Lung microvascular endothelial cell (primary cell): Measurements from ENCODE around the gene TIAM2. TPM values are rescaled to one million over a fixed set of nuclear protein-coding genes. Genes with fewer than 3 reads are reported as not detected.

Experiments
- DNase-seq, 2 donors: peaks; one replicate each; pipeline versions ENCODE4 v3.0.0 to v3.0.0-alpha.2; 2010; ENCODE audit warnings: low read depth in 2 of 2
- total RNA-seq: library from RNA; depleted of rRNA; stranded (reverse); fragments of >200 nt; gene quantifications from 2 replicates; pipeline ENCODE4 v1.2.1, GENCODE V29; 2014

TIAM2 gene
- total RNA-seq, 1 donor from 2014 or later: 17.9 TPM

- peak; percentile 90 to 93 for DNase-seq
Measured at GRCh38 chr6:155126727-155127439, 131.8 kb downstream of the TIAM2 start.

- DNase-seq: no peak
Measured at GRCh38 chr6:155128977-155129376, 133.9 kb downstream of the TIAM2 start.

GRCh38 chr6:155129744-155130143 is 134.6 kb downstream of the TIAM2 start:
- no peak for DNase-seq

GRCh38 chr6:155130161-155130853 is 135.2 kb downstream of the TIAM2 start:
- DNase-seq: no peak

- DNase-seq: no peak
Measured at GRCh38 chr6:155132617-155133016, 137.5 kb downstream of the TIAM2 start.

- peak in 1 of 2 donors; percentile 20 for DNase-seq
Measured at GRCh38 chr6:155141002-155141401, 145.9 kb downstream of the TIAM2 start.

- peak in 1 of 2 donors; percentile 55 for DNase-seq
Measured at GRCh38 chr6:155141512-155141911, 146.4 kb downstream of the TIAM2 start.

- DNase-seq: peak; percentile 95 to 99
Measured at GRCh38 chr6:155142168-155143028, 147.3 kb downstream of the TIAM2 start.

- DNase-seq: peak; percentile 59 to 62
Measured at GRCh38 chr6:155143029-155143577, 148.0 kb downstream of the TIAM2 start.

- no peak for DNase-seq
Measured at GRCh38 chr6:155143578-155144106, 148.5 kb downstream of the TIAM2 start.

- DNase-seq: no peak
Measured at GRCh38 chr6:155146205-155146604, 151.1 kb downstream of the TIAM2 start.

GRCh38 chr6:155147958-155148663 is 153.0 kb downstream of the TIAM2 start:
- no peak for DNase-seq

GRCh38 chr6:155150967-155151671 is 156.0 kb downstream of the TIAM2 start:
- DNase-seq: no peak

GRCh38 chr6:155152211-155153076 is 157.3 kb downstream of the TIAM2 start:
- DNase-seq: no peak

- DNase-seq: peak; percentile 47 to 77
Measured at GRCh38 chr6:155154158-155154830, 159.2 kb downstream of the TIAM2 start.

- no peak for DNase-seq
Measured at GRCh38 chr6:155155787-155156447, 160.8 kb downstream of the TIAM2 start.

GRCh38 chr6:155157101-155157500 is 162.0 kb downstream of the TIAM2 start:
- peak; percentile 24 to 65 for DNase-seq
